SH-SY5Y (cell line): ENCODE data around the gene ROPN1L.

Source experiments
- GATA2 ChIP-seq: IDR thresholded peaks from 2 replicates; pipeline ENCODE4 v1.6.1; 2011; ENCODE audit warnings: mild to moderate bottlenecking, low read depth, low read length
- GATA3 ChIP-seq: IDR thresholded peaks from 2 replicates; pipeline ENCODE4 v1.6.1; 2011; ENCODE audit warnings: low read depth, mild to moderate bottlenecking, low read length, moderate library complexity

DNA sequence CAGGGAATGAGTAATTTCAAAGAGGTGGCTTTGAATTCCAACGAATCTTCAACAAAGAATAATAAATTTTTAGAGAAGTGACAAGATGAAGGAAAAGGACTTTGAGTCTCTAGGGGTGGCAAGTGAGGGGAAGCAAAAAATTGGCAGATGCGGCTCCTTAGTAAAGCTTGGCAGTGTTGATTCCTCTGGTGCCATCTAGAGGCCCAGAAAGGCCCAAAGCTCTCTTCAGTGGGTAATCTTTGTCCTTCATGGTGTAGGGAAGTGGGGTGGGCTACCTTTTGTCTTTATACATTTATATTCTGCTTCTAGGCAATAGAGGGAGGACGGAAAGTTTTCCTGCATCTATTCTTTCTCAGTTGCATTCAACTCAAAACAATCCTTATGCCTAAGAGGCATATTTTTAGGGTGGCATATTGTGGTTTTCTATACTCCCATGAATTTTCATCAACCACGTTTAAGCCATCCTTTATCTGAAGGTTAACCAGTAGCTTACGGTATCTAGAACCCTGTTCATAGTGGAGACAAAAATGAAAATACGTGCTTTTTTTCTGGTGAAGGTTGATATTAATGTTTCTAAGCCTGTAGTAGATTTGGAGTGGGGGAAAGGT lies 17.5 kb upstream of the ROPN1L start:
- TF ChIP-seq GATA2 (no peak), GATA3 (no peak)
